CD4-positive, alpha-beta T cell treated with Interleukin-12 subunit alpha and Interleukin-12 subunit beta, for 1 hour (primary cell): ENCODE data around the gene LIF.
"Not testable (repeated sequence)": the region's sequence is repeated elsewhere in the genome, so short reads cannot be mapped to it uniquely, and the experiment has no call there.

ENCODE experiments used
- DNase-seq: peaks from one replicate; pipeline ENCODE4 v3.0.0-alpha.2; 2020

Gene LIF

GRCh38 chr22:30204015-30204741 is 42.4 kb downstream of the LIF start:
- no peak for DNase-seq

DNA sequence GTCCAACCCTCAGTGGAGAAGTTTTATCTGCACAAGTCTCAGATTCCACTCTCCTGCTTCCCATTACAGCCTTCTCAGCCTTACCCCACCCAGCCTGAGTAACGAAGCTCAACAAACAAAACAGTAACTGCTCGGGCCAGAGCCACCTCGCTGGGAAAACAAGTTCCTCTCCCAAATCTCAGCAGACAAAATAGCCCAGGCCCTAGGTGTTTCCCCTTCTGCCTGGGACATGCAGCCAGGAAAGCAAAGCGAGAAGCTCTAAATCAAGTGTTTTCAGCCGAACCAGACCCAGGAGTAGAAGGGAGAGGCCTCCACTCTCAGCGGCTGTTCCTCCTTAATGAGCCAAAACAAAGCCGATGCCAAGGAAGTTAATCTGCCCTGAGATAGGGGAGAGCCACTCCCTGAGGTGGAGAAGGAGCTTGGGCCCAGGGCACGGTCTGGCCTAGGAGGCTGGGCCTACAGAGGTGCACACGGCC is 44.0 kb downstream of the LIF start:
- no peak for DNase-seq

GRCh38 chr22:30201945-30202344 is 44.6 kb downstream of the LIF start:
- no peak for DNase-seq

DNA sequence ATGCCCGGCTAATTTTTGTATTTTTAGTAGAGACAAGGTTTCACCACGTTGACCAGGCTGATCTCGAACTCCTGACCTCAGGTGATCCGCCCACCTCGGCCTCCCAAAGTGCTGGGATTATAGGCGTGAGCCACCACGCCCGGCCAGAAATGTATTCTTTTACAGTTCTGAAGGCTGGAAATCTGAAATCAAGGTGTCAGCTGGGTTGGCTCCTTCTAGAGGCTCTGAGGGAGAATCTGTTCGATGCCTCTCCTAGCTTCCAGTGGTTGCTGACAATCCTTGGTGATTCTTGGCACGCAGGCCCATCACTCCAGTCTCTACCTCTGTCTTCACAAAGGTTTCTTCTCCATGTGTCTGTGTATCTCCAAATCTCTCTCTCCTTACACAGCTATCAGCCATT is 45.7 kb downstream of the LIF start:
- not testable (repeated sequence) for DNase-seq

- no peak for DNase-seq
These were observed 47.6 kb downstream of the LIF start for GRCh38 chr22:30198921-30199320.

GRCh38 chr22:30198152-30198825 is 48.3 kb downstream of the LIF start:
- DNase-seq: no peak

DNA sequence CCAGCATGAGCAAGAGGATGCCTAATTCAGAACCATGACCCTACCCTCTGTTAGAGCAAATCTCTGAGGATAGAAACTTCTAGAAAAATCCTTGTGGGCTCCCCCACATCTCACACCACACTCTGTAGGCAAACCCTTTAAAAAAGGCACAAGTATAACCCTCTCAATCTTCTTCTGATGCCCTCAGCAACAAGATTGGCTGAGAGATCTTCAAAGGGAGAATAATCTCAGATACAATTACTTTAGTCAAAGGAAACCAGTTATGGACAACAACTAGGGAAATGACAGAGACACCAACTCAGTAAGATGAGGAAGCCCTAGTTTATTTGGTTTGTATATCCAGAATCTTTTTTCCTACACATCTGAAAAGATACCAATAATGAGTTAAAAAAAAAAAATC is 49.2 kb downstream of the LIF start:
- DNase-seq: no peak

DNA sequence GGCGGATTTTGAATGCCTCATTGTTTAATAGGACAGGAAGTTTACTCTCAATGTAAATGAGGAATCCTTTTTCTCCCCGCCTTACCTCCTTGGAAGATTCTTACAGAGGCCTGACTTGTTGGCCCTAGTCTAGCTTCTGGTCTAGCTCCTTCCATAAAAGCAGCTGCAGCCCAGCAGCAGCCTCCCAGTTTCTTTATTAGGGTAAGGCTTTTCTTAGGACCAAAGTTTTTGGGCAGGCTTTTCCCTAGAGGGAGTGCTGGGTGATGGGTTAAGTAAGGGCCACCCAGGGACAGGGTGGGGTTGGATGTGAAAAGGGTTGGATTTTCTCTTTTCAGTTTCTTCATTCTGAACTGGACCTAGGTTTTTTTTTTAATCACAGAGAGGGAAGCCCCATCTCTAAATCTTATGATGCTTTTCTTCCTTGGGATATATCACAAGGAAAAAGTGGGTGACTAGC is 49.7 kb downstream of the LIF start:
- no peak for DNase-seq

GRCh38 chr22:30196141-30196879 is 50.2 kb downstream of the LIF start:
- DNase-seq: peak; percentile 45

GRCh38 chr22:30195245-30196140 is 51.1 kb downstream of the LIF start:
- no peak for DNase-seq

DNA sequence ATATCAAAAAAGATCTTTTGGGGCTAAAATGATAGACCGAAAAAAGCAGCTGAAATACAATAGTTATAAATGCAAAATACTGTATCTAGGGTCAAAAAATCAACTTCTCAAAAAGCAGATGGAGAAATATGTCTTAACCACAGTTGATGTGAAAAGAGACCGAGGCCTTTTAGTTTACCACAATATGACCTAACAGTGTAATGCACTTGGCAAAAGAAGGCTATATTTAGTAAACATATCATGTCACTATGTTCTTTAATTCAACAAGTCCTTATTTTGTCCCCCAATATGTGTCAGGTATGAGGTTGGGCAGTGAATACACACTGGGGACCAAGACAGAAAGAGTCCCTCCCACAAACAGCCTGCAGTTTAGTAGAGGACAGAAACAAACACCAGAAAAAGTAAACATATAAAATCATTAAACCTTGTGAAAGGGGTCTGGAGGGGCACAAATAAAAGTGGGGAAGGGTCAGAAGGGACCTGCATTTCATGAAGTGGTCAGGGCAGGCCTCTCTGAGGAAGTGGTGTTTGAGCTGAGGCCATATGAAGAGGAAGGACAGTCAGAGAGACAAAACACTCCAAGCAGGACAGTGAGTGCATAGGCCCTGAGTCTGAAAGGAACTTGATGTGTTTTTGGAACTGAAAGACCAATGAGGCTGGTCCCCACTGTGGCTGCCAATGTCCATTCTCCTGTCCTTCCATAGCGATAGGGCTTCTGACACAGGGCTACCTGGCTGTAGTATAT is 53.4 kb downstream of the LIF start:
- no peak for DNase-seq

- no peak for DNase-seq
These were observed 54.1 kb downstream of the LIF start for GRCh38 chr22:30192427-30192826.

- DNase-seq: no peak
These were observed 55.4 kb downstream of the LIF start for GRCh38 chr22:30191040-30191701.

- DNase-seq: no peak
These were observed 56.0 kb downstream of the LIF start for GRCh38 chr22:30190574-30190973.
